GM18526 (cell line): ENCODE data around the gene AHR.

Source experiments
- POLR2A ChIP-seq: IDR thresholded peaks from 3 replicates; pipeline ENCODE4 v1.6.1; 2011; ENCODE audit not compliant: insufficient read length; ENCODE audit errors: extremely low read depth

AHR gene

DNA sequence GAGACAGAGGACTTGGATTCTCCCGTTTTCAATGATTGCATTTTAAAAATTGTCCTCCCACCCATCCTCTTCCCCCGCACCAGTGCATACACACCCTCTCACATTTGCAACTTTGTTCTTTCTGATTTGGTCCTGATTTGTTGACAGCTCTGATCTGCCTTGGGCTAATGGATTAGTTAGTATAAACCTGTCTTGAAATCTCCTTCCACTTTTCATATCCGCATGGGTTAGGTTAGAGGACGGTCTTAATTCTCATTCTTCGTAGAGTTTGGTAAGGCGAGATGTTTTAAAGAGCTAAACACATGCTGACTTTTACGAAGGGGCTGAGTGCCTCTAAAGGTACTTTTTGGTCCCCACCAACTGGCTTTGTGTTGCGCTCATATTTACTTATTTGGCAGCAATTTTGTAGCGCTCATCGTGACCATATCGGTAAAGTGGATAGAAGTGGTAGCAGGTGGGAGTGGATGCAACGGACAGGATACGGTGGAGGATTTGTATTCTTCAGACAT is 1.1 kb downstream of the AHR start:
- no peak for TF ChIP-seq POLR2A

DNA sequence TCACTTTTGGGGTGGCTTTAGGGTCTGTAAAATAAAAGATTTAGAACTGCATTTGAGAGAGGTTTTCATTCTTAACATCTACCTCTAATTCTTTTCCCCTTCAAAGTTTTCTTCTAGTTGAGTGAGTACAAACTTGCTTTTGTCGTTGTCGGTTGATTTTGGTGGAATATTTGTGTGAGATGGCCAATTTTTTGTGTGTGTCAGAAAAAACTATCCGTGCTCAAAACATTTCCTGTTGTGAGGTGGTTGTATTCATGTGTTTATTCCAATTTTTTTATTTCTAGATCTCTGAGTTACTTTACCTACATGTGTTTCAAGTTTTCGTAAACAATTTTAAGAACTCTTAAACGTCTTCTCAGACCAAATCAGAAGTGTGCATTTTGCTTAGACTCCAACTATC is 1.6 kb downstream of the AHR start:
- no peak for TF ChIP-seq POLR2A

GRCh38 chr7:17300437-17300836 is 2.0 kb downstream of the AHR start:
- TF ChIP-seq POLR2A = no peak

DNA sequence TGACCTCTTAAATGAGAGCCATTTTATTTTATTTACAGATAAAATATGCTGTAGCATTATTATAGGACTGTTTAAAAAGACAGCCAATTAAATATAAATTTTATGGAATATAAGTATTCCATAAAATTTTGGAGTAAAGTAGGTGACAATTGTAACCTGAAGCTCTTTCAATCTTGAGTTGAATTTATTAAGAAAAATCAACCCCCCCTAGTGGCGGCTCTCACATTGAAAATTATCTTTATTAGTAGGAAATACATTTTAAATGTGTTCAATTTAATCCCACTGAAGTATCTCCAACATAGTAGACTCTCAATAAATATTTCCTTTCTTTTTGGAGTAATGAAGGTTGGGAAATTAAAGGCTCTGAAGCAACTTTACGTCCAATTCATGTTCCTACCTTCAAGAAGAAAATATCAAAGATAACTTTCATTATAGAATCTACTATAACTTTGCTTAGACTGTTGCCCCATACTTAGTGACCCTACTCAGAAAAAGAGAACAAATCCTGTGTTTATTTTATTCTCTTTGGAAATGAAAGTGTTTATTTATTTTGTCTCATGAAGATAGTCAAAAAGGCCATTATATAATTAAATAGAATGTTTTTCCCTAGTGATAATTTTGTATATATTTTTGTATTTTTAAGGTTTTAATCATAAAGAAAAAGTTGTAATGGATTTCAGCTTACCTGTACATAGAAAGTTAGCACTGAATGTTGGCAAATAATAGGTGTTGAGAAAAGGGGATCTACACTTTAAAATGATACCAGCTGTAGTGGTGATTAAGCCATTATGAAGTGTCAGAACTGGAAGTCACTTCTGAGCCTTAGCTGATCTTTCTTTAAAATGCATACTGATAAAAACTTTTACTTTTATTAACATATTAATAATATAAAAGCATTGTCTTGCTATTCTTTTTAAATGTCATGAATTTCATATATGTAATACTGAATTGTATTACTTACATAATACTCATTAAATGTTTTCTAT is 3.3 kb downstream of the AHR start:
- TF ChIP-seq POLR2A = no peak

- no peak for TF ChIP-seq POLR2A
Observed at GRCh38 chr7:17302575-17303142, 4.2 kb downstream of the AHR start.

GRCh38 chr7:17304926-17305325 is 6.5 kb downstream of the AHR start:
- TF ChIP-seq POLR2A = no peak

DNA sequence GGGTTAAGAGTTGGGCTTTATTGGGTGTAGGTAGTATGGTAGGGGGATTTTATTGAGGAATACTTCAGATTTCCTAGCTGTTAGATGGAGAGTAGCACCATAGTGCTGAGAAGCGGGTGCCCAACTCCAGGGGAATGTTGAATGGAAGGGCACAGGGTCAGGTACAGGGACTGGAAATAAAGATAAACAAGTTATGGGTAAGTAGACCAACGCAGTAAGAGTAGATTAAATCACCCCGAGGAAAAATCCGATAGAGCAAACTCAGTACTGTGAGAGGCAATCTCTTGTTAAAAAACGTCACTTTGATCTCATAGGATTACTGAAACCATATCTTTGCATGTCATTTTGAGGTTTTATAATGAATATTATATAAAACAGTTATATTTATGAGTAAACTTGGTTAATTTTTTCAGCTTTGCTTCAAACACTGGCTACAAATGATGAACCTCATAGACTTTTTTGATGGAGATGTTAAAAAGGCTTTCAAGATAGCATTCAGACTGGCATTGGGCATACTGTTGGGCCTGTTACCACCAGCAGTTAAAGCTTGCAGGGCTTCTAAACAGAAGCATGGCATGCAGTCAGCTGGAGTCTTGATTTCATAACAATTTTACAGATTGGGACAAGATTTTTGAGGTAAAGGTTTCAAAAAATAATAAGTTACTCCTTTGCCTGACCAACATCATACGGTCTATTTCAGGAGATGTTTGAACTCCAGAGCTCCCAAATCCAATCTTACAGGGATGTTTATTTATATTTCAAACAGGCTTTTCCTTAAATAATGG is 7.1 kb downstream of the AHR start:
- TF ChIP-seq POLR2A = no peak

DNA sequence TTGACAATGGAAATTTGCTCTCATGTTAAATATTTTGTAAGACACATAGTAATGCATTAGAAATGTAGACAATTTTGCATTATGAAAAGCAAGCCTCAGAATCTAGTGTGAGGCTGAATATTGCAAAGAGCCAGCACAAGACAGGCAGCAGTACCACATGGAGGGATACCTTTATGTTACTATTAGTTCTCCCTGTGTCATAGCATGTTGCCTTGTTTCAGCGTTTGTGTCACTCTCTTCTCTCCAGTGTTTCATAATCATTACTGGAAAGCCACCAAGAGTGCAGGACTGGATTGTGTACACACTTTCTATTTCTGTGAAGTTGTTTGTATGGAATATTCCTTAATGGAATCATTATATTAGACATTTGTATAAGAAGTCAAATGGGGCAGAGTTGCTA is 8.5 kb downstream of the AHR start:
- no peak for TF ChIP-seq POLR2A

DNA sequence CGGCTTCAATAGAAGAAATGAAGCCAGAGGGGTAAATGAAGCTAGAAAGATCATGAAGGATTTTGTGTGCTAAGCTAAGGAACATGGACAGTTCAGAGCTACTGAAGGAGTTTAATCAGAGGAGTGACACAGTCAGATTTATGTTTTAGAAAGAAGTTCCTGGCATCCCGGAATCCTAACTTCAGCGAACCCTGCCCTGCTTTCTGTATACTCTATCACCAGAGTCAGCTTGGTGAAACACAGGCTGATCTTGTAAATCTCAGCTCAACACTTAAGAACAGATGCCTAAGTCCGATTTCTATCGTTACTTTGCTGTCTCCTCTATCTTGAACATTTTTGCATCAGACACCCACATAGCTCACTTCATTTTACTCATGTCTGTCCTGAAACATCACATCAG is 9.1 kb downstream of the AHR start:
- no peak for TF ChIP-seq POLR2A

DNA sequence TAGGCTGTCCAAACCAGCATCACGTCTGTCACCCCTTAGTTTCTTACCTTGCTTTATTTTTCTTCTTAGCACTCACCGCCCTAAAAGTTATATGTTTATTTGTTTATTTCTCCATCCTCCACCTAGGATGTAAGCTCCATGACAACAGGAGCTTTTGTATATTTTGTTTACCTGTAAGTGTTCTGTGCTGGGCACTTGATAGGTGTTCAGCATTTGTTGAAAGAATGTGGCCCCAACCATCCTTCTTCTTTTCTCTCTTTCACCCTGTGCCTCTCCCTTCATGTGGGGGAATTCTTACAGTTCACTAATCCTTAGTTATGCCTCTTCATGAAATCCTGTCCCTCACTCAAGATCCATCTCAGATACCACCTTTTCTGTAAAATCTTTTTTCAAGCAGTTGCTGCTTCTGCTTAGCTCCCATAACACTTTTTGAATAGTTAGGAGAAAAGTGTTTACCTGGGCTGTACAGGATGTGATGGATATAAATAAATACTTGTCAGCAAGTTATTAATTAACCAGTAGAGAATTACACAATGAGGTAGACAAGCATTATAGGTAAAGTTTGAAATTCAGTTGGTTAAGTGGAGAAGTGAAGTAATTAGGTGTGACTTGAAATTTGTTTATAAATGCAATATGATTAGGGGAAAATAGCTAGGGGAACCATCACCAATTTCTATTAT is 9.7 kb downstream of the AHR start:
- TF ChIP-seq POLR2A = no peak

DNA sequence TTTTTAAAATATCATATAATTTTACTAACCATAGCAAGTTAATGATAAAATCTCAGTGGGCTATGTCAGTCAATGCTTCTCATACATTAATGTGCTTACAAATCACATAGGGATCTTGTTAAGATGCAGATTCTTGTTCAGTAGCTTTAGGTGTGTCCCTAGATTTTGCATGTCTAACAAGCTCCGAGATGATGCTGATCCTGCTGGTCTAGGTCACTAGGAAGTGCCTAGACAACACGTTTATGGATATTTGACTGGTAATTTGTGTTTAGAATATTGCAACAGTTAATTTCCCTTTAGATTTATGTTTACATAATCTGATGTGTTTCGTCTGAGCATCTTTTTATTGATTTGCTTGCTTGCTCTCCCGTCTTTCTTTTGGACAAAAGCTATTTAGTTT is 12.7 kb downstream of the AHR start:
- no peak for TF ChIP-seq POLR2A

DNA sequence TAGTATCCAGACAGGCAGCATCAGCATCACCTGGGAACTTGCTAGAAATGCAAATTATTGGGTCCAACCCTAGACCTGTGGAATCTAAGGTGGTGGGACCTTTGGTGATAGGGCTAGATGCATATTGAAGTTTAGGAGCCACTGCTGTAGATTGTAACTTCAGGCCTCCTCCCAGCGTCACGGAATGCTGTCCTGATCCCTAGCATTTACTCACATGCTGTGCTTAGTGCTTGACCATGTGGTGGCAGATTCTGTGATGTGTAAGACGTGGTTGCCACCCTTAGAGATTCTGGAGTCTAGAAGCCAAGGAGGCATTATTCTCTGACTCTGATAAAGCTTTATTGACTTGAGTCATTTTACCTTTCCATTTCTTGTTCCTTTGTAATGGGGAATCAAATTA is 13.5 kb downstream of the AHR start:
- no peak for TF ChIP-seq POLR2A

DNA sequence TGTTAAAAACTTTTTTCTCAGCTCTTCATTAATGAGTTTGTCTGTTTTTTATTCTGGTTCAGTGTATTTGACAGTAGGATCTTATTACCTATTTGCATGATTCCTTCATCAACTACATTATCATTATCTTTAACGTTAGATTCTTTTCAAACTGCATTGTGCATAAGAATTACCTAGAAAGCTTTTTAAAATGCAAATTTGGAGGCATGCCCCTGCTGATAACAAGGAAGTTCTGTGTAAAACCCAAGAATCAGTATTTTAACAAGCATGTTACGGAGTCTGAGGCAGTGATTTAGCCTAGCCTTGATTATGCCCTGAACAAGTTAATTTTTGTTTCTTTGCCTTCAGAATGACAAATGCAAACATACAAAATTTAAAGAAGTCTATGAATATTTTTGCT is 14.2 kb downstream of the AHR start:
- no peak for TF ChIP-seq POLR2A

DNA sequence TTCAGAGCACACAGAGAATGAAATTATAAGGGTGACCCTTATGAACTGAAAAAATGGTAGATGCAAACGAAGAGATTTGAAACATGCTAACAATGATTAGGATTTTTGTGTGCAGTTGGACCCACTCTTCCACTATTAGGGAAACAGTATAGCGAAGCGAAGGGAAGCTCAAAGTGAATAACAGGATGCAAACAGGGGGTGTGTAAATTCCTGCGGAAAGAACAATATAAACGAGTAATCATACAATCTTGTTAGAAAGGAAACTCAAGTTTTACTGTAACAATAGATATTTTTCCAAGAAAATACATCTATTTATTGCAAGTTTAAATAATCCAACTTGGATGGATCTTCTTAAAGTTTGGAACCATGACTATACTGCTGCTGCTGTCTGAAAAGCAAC is 14.7 kb downstream of the AHR start:
- no peak for TF ChIP-seq POLR2A

DNA sequence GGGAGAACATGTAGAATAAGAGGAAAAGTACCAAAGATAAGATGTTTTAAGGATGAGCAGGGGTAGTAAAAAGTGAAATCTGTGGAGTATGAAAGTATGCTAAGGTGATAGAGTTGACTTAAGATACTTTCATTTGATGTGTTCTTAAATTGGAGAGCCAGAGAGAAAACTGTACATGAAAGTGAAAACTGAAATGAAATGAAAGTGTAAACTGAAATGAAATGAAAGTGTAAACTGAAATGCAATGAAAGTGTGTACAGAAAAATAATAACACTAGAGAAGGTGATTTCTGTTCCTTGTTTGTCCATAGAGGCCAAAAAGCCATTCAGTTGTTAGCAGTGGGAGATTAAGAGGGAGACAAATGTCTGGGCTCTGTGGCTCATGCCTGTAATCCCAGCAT is 17.5 kb downstream of the AHR start:
- TF ChIP-seq POLR2A = no peak
